Fibroblast of lung (primary cell): Measurements from ENCODE around the gene WIZ. TPM values are rescaled to one million over a fixed set of nuclear protein-coding genes. Genes with fewer than 3 reads are reported as not detected.

ENCODE experiments used
- DNase-seq, 2 donors: peaks; one replicate each; pipeline versions ENCODE4 v3.0.0 to v3.0.0-alpha.2; 2010; ENCODE audit warnings: low read depth in 2 of 2
- H2AFZ ChIP-seq: 2 replicates; pipeline ENCODE4 v1.5.1; 2012; ENCODE audit warnings: low read length, control low read depth, inconsistent platforms
- H3K27ac ChIP-seq: 2 replicates; pipeline ENCODE4 v1.5.1; 2011; ENCODE audit warnings: low read length, control low read depth; ENCODE audit not compliant: insufficient read depth
- H3K27me3 ChIP-seq: 2 replicates; pipeline ENCODE4 v1.5.1; 2011; ENCODE audit warnings: mild to moderate bottlenecking, low read length; ENCODE audit not compliant: control insufficient read depth, insufficient read depth
- H3K36me3 ChIP-seq: 2 replicates; pipeline ENCODE4 v1.5.1; 2011; ENCODE audit warnings: low read length; ENCODE audit not compliant: control insufficient read depth, insufficient read depth
- H3K4me1 ChIP-seq: 2 replicates; pipeline ENCODE4 v1.5.1; 2011; ENCODE audit warnings: low read length; ENCODE audit not compliant: control insufficient read depth, insufficient read depth; ENCODE audit errors: extremely low read depth
- H3K4me2 ChIP-seq: 2 replicates; pipeline ENCODE4 v1.5.1; 2011; ENCODE audit warnings: low read length, control low read depth; ENCODE audit not compliant: insufficient read depth; ENCODE audit errors: extremely low read depth
- H3K4me3 ChIP-seq, 4 experiments: fragments of 200-600 bp in 1 of 4; sonication (generic) in 1 of 4; replicated peaks in 1 of 4; 2 replicates each; pipeline ENCODE4 v1.5.1; 2011 to 2016; ENCODE audit warnings: low read length in 4 of 4, low read depth in 3 of 4, mild to moderate bottlenecking in 3 of 4, control low read depth in 2 of 4, inconsistent platforms in 1 of 4, mixed read lengths in 1 of 4; ENCODE audit not compliant: insufficient read depth in 1 of 4; ENCODE audit errors: control extremely low read depth in 1 of 4
- H3K79me2 ChIP-seq: 2 replicates; pipeline ENCODE4 v1.5.1; 2012; ENCODE audit warnings: mild to moderate bottlenecking, low read length, inconsistent platforms; ENCODE audit not compliant: control insufficient read depth, insufficient read depth
- H3K9ac ChIP-seq: 2 replicates; pipeline ENCODE4 v1.5.1; 2011; ENCODE audit warnings: mild to moderate bottlenecking, low read length, control low read depth; ENCODE audit not compliant: insufficient read depth
- H3K9me3 ChIP-seq: 2 replicates; pipeline ENCODE4 v1.5.1; 2012; ENCODE audit warnings: low read depth, low read length; ENCODE audit not compliant: control insufficient read depth, insufficient read depth
- H4K20me1 ChIP-seq: 2 replicates; pipeline ENCODE4 v1.5.1; 2011; ENCODE audit warnings: low read length; ENCODE audit not compliant: control insufficient read depth, insufficient read depth; ENCODE audit errors: extremely low read depth
- EZH2 ChIP-seq: IDR thresholded peaks from 2 replicates; pipeline ENCODE4 v1.5.1; 2012; ENCODE audit warnings: low read length, control low read depth, mild to moderate bottlenecking; ENCODE audit errors: missing control alignments
- polyA plus RNA-seq, 2 donors: library from polyadenylated mRNA; depleted of rRNA in 1 of 2; stranded (reverse) in 1 of 2; unstranded in 1 of 2; fragments of >200 nt; gene quantifications; 2 replicates each; pipeline ENCODE4 v1.2.1, GENCODE V29; 2011 to 2012; ENCODE audit warnings: missing spikeins in 1 of 2
- total RNA-seq: library from RNA; depleted of rRNA; stranded (reverse); fragments of >200 nt; gene quantifications from 2 replicates; pipeline ENCODE4 v1.2.1, GENCODE V29; 2014
- TF ChIP-seq, protein P1 (sequence below), 2 donors: IDR thresholded peaks in 1 of 2; conservative IDR thresholded peaks in 1 of 2; 1 replicate in 1 of 2; 2 replicates in 1 of 2; pipeline ENCODE4 v1.5.1; 2011 to 2012; ENCODE audit warnings: low read length in 2 of 2, control low read depth in 1 of 2, inconsistent platforms in 1 of 2, low read depth in 1 of 2, mild to moderate bottlenecking in 1 of 2

Gene WIZ
- total and polyA plus RNA-seq, 2 donors (not counting 1 experiment from before 2014, with no cell fraction given): 7.5 to 9.7 TPM

DNA sequence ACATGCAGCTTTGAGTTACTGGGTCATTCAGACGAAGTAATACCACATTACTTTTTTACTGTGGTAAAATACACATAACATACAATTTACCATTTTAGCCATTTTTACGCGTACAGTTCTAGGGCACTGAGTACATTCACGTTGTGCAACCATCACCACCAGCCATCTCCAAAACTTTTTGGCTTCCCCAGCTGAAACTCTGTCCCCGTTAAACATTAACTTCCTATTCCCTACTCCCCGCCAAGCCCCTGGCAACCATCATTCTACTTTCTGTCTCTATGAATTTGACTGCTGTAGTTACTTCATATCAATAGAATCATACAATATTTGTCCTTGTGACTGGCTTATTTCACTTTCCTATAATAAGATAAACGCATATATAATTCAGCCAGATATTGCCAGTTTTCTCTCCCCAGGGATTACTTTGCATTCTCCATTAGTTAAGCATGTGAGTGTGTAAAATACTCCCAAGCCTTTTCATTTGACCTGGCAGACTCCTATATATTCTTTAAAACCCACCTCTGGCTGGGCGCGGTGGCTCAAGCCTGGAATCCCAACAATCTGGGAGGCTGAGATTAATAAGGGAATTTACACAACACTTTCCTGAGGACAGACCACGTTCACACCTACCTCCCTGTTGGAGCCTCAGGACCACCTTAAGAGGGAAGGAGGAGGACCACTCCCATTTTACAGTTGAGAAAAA, 48.6 kb upstream of the WIZ start:
- Histone ChIP-seq H3K9ac (no peak overlapping the region), H4K20me1 (no peaks in the 10 kb centered on the region), H3K27ac (no peak overlapping the region), H3K27me3 (no peaks in the 10 kb centered on the region), H3K4me3 (no peak overlapping the region), H3K4me2 (no peak overlapping the region), H3K79me2 (no peaks in the 10 kb centered on the region), H3K4me1 (no peaks in the 10 kb centered on the region), H2AFZ (no peak overlapping the region), H3K36me3 (no peaks in the 10 kb centered on the region), H3K9me3 (no peaks in the 10 kb centered on the region)
- no peak for DNase-seq
- TF ChIP-seq, protein P1, sequence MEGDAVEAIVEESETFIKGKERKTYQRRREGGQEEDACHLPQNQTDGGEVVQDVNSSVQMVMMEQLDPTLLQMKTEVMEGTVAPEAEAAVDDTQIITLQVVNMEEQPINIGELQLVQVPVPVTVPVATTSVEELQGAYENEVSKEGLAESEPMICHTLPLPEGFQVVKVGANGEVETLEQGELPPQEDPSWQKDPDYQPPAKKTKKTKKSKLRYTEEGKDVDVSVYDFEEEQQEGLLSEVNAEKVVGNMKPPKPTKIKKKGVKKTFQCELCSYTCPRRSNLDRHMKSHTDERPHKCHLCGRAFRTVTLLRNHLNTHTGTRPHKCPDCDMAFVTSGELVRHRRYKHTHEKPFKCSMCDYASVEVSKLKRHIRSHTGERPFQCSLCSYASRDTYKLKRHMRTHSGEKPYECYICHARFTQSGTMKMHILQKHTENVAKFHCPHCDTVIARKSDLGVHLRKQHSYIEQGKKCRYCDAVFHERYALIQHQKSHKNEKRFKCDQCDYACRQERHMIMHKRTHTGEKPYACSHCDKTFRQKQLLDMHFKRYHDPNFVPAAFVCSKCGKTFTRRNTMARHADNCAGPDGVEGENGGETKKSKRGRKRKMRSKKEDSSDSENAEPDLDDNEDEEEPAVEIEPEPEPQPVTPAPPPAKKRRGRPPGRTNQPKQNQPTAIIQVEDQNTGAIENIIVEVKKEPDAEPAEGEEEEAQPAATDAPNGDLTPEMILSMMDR (conservative IDR thresholded peaks at IDR 0.05 in 1 of 2, IDR thresholded peaks at IDR 0.05 in 1 of 2; ENCODE audit: low read depth in 1 of 2, low read length in 2 of 2): no peak
- no peak for TF ChIP-seq EZH2

DNA sequence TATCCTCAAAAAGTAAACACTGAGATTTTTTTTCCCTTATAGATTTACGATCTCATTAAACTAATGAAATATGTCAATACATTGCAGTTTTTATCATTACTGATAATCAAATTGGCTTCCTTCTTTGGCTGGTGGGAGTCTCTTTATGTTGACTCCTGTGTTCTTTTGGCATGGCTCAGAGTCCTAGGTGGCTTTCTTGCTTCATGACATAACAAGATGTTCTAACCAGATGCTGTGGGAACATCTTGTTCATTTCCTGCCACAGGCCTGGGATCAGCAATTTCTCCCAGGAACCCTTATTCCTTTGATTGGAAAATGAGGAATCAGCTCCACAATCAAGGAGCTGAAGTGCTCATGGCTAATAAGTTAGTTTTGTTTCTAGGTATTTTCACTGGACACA, 45.4 kb upstream of the WIZ start:
- H3K9ac ChIP-seq: no peak overlapping the region
- H3K27me3 ChIP-seq: no peaks in the 10 kb centered on the region
- no peak overlapping the region for H3K4me2 ChIP-seq
- no peaks in the 10 kb centered on the region for H3K36me3 ChIP-seq
- TF ChIP-seq, protein P1 (conservative IDR thresholded peaks at IDR 0.05 in 1 of 2, IDR thresholded peaks at IDR 0.05 in 1 of 2; ENCODE audit: low read depth in 1 of 2, low read length in 2 of 2): no peak
- TF ChIP-seq EZH2: no peak
- H3K4me3 ChIP-seq: no peak overlapping the region
- no peaks in the 10 kb centered on the region for H4K20me1 ChIP-seq
- H3K4me1 ChIP-seq: no peaks in the 10 kb centered on the region
- no peak overlapping the region for H2AFZ ChIP-seq
- H3K79me2 ChIP-seq: no peaks in the 10 kb centered on the region
- H3K9me3 ChIP-seq: no peaks in the 10 kb centered on the region
- H3K27ac ChIP-seq: no peak overlapping the region
- DNase-seq: no peak

DNA sequence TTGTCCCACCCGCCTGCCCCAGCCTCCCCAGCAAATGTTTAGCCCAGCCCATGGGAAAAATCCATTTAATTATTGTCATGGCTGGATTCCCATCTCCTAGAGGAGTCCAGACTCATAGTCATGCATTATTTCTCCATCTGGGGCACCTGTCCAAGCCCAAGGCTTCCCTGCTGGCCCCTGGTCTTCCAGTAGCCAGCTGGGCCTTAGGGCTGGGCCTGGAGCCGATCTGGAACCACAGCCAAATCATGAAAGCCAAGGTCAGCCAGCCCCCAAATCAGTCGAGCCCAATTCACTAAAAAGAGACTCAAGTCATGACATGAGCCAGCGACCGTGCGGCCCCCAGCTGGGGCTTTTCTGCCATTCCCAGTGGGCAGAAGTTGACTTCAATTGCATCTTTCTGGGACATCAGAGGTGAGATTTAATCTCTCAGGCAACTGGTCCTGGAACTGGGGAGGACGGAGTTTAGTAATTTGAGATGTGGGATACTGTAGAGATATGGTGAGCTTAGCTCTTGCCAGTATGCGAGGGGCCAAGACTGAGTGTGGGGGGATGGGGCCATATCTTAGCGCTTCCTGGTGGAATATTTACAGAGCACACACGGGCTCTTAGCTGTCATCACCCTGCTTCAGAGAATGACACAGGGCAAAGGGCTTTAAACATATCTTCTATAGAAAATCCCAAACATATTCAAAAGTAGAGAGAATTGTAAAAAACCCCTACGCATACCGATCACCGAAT, 38.9 kb upstream of the WIZ start:
- H3K79me2 ChIP-seq: no peaks in the 10 kb centered on the region
- no peaks in the 10 kb centered on the region for H3K9me3 ChIP-seq
- no peaks in the 10 kb centered on the region for H3K4me1 ChIP-seq
- no peak for DNase-seq
- H3K27ac ChIP-seq: no peak overlapping the region
- H3K4me2 ChIP-seq: no peak overlapping the region
- no peaks in the 10 kb centered on the region for H3K27me3 ChIP-seq
- no peaks in the 10 kb centered on the region for H3K36me3 ChIP-seq
- no peak overlapping the region for H2AFZ ChIP-seq
- H4K20me1 ChIP-seq: no peaks in the 10 kb centered on the region
- TF ChIP-seq, protein P1 (conservative IDR thresholded peaks at IDR 0.05 in 1 of 2, IDR thresholded peaks at IDR 0.05 in 1 of 2; ENCODE audit: low read depth in 1 of 2, low read length in 2 of 2): no peak
- TF ChIP-seq EZH2: no peak
- no peak overlapping the region for H3K9ac ChIP-seq
- H3K4me3 ChIP-seq: no peak overlapping the region
